Vagina (tissue), 2 donors: ENCODE measurements around the gene FITM1. TPM values are rescaled to one million over a fixed set of nuclear protein-coding genes. Genes with fewer than 3 reads are reported as not detected.
A peak's percentile ranks its signal among the peaks of the same experiment; 100 is the strongest.

Experiments
- DNase-seq, 2 donors: peaks; one replicate each; pipeline ENCODE4 v3.0.0-alpha.2; 2017; ENCODE audit errors: extremely low spot score in 2 of 2
- H3K27ac ChIP-seq: fragments of 200-600 bp; sonication (generic); one replicate; pipeline ENCODE4 v1.5.1; 2019
- H3K27me3 ChIP-seq: fragments of 200-600 bp; sonication (generic); one replicate; pipeline ENCODE4 v1.5.1; 2019
- H3K36me3 ChIP-seq, 2 donors: fragments of 200-600 bp; sonication (generic); one replicate each; pipeline ENCODE4 v1.5.1; 2017 to 2019
- H3K4me1 ChIP-seq: fragments of 200-600 bp; sonication (generic); one replicate; pipeline ENCODE4 v1.5.1; 2019
- H3K4me3 ChIP-seq, 2 donors: fragments of 200-600 bp; sonication (generic); 1 replicate in 1 of 2; 2 replicates in 1 of 2; pipeline ENCODE4 v1.5.1; 2016 to 2019
- H3K9me3 ChIP-seq: fragments of 200-600 bp; sonication (generic); one replicate; pipeline ENCODE4 v1.5.1; 2019
- CTCF ChIP-seq, 3 experiments: fragments of 450-650 bp in 2 of 3; fragments of 200-600 bp in 1 of 3; sonication (generic) in 1 of 3; IDR thresholded peaks; one replicate each; pipeline ENCODE4 v1.5.1; 2017 to 2019; ENCODE audit warnings: antibody characterized with exemption in 3 of 3, mild to moderate bottlenecking in 2 of 3, moderate library complexity in 2 of 3
- POLR2A ChIP-seq, 2 donors: fragments of 450-650 bp; IDR thresholded peaks; one replicate each; pipeline ENCODE4 v1.6.1; 2017; ENCODE audit warnings: antibody characterized with exemption in 2 of 2, mild to moderate bottlenecking in 2 of 2, moderate library complexity in 2 of 2
- POLR2AphosphoS5 ChIP-seq, 2 donors: sonication (generic); formaldehyde crosslinking; IDR thresholded peaks; one replicate each; pipeline ENCODE4 v1.9.0; 2017; ENCODE audit warnings: antibody characterized with exemption in 2 of 2, mild to moderate bottlenecking in 2 of 2, low read depth in 1 of 2; ENCODE audit not compliant: insufficient read depth in 1 of 2
- intact Hi-C: fragments of 100-400 bp; cut with DNase I; formaldehyde crosslinking; loops from one replicate; pipeline ENCODE4 v1.15.1; 2023
- total RNA-seq: library from RNA; depleted of rRNA; stranded (reverse); fragments of >200 nt; gene quantifications from one replicate; pipeline ENCODE4 v1.2.3, GENCODE V29; 2016

The FITM1 gene
- total RNA-seq, 1 donor from 2014 or later, result not detected

GRCh38 chr14:24146978-24147760 lies 16.7 kb downstream of the FITM1 start, which contains the start of gene RNF31:
RNF31 (plus strand) TSS chr14:24147498; CDS start chr14:24147699, 201 bp downstream.
- intact Hi-C loops, result no loop called here
- Histone ChIP-seq H3K9me3 (no peaks in the 10 kb centered on the region), H3K27me3 (no peaks in the 10 kb centered on the region), H3K27ac (peak within 1 kb of the TSS; percentile 87), H3K4me1 (peaks cover 35% of the 10 kb centered on the region), H3K4me3 (peak within 1 kb of the TSS; percentile 88 to 94), H3K36me3 (peaks cover 0 to 34% of the 10 kb centered on the region in 2 donors)
- TF ChIP-seq CTCF (IDR thresholded peaks at IDR 0.05) (no peak), POLR2A (IDR thresholded peaks at IDR 0.05) (peak in 1 of 2 donors; percentile 59), POLR2AphosphoS5 (IDR thresholded peaks at IDR 0.05; ENCODE audit: insufficient read depth in 1 of 2, low read depth in 1 of 2) (peak; percentile 77 to 93)
- peak in 1 of 2 donors; percentile 98 for DNase-seq

GRCh38 chr14:24147761-24148428 lies 17.4 kb downstream of the FITM1 start:
- H3K4me1 ChIP-seq, result peaks cover 32% of the 10 kb centered on the region
- H3K9me3 ChIP-seq, result no peaks in the 10 kb centered on the region
- intact Hi-C loops, result no loop called here
- TF ChIP-seq CTCF (IDR thresholded peaks at IDR 0.05), result no peak
- TF ChIP-seq POLR2A (IDR thresholded peaks at IDR 0.05), result no peak
- no peak for TF ChIP-seq POLR2AphosphoS5 (IDR thresholded peaks at IDR 0.05; ENCODE audit: insufficient read depth in 1 of 2, low read depth in 1 of 2)
- H3K27me3 ChIP-seq, result no peaks in the 10 kb centered on the region
- H3K36me3 ChIP-seq, result peaks cover 0 to 41% of the 10 kb centered on the region in 2 donors
- H3K4me3 ChIP-seq, result peak overlapping the region; percentile 88 to 94
- DNase-seq, result no peak
- peak overlapping the region; percentile 87 for H3K27ac ChIP-seq

- H3K4me1 ChIP-seq, result peaks cover 32% of the 10 kb centered on the region
- no peak overlapping the region for H3K4me3 ChIP-seq
- no peak for TF ChIP-seq POLR2AphosphoS5 (IDR thresholded peaks at IDR 0.05; ENCODE audit: insufficient read depth in 1 of 2, low read depth in 1 of 2)
- H3K27me3 ChIP-seq, result no peaks in the 10 kb centered on the region
- no peaks in the 10 kb centered on the region for H3K9me3 ChIP-seq
- intact Hi-C loops, result no loop called here
- H3K36me3 ChIP-seq, result peaks cover 0 to 51% of the 10 kb centered on the region in 2 donors
- H3K27ac ChIP-seq, result no peak overlapping the region
- DNase-seq, result no peak
Observed at GRCh38 chr14:24149302-24149969, 19.0 kb downstream of the FITM1 start.

GRCh38 chr14:24150061-24150460 lies 19.6 kb downstream of the FITM1 start:
- TF ChIP-seq POLR2AphosphoS5 (IDR thresholded peaks at IDR 0.05; ENCODE audit: insufficient read depth in 1 of 2, low read depth in 1 of 2), result no peak
- no peak for TF ChIP-seq POLR2A (IDR thresholded peaks at IDR 0.05)
- no peak for TF ChIP-seq CTCF (IDR thresholded peaks at IDR 0.05)
- no peak for DNase-seq
- no peak overlapping the region for H3K27ac ChIP-seq
- peaks cover 0 to 58% of the 10 kb centered on the region in 2 donors for H3K36me3 ChIP-seq
- peaks cover 29% of the 10 kb centered on the region for H3K4me1 ChIP-seq
- no peak overlapping the region for H3K4me3 ChIP-seq
- H3K27me3 ChIP-seq, result no peaks in the 10 kb centered on the region
- intact Hi-C loops, result no loop called here
- H3K9me3 ChIP-seq, result no peaks in the 10 kb centered on the region

- Histone ChIP-seq H3K4me3 (no peak overlapping the region), H3K27ac (no peak overlapping the region), H3K27me3 (no peaks in the 10 kb centered on the region), H3K9me3 (no peaks in the 10 kb centered on the region), H3K4me1 (peaks cover 24% of the 10 kb centered on the region), H3K36me3 (peaks cover 0 to 63% of the 10 kb centered on the region in 2 donors)
- no peak for TF ChIP-seq CTCF (IDR thresholded peaks at IDR 0.05)
- no peak for TF ChIP-seq POLR2A (IDR thresholded peaks at IDR 0.05)
- no peak for TF ChIP-seq POLR2AphosphoS5 (IDR thresholded peaks at IDR 0.05; ENCODE audit: insufficient read depth in 1 of 2, low read depth in 1 of 2)
- no peak for DNase-seq
- intact Hi-C loops, result no loop called here
Observed at GRCh38 chr14:24150567-24150966, 20.1 kb downstream of the FITM1 start.
